HT-29 (cell line): ENCODE measurements around the gene TAF11L4. TPM values are rescaled to one million over a fixed set of nuclear protein-coding genes. Genes with fewer than 3 reads are reported as not detected.

Experiments
- small RNA-seq: library from RNA; depleted of rRNA; stranded (forward); fragments of <200 nt; gene quantifications from one replicate; pipeline ENCODE3, GENCODE V24; 2014
- total RNA-seq: library from RNA; depleted of rRNA; stranded (reverse); fragments of >200 nt; shearing (Covaris generic); gene quantifications from 2 replicates; pipeline ENCODE4 v1.2.3, GENCODE V29; 2014; rRNA removed

TAF11L4 gene
- total RNA-seq, 1 experiment from 2014 or later = not detected

Small RNA genes lying within 50 kb of the gene (small RNA-seq; reads per million reads assigned to genes)
- not detected for gene AC106774.3

Other genes starting within 250 kb of the TAF11L4 start
- gene TAF11L2, start 23.6 kb upstream of the TAF11L4 start, total RNA-seq = not detected in 2 replicates
- gene TAF11L3, start 3.4 kb upstream of the TAF11L4 start, total RNA-seq = not detected in 2 replicates
- not detected in 2 replicates for gene TAF11L5, start 3.4 kb downstream of the TAF11L4 start, total RNA-seq
- not detected in 2 replicates for gene TAF11L6, start 6.9 kb downstream of the TAF11L4 start, total RNA-seq
- gene TAF11L7, start 64.0 kb downstream of the TAF11L4 start, total RNA-seq = not detected in 2 replicates
- gene TAF11L8, start 69.2 kb downstream of the TAF11L4 start, total RNA-seq = not detected in 2 replicates
- not detected in 2 replicates for gene TAF11L9, start 72.6 kb downstream of the TAF11L4 start, total RNA-seq
- not detected in 2 replicates for gene TAF11L10, start 76.0 kb downstream of the TAF11L4 start, total RNA-seq
- gene TAF11L11, start 82.4 kb downstream of the TAF11L4 start, total RNA-seq = not detected in 2 replicates
- not detected in 2 replicates for gene TAF11L12, start 88.6 kb downstream of the TAF11L4 start, total RNA-seq
- gene TAF11L13, start 110.3 kb downstream of the TAF11L4 start, total RNA-seq = not detected in 2 replicates
- not detected in 2 replicates for gene TAF11L14, start 112.7 kb downstream of the TAF11L4 start, total RNA-seq